Uterus (tissue), 2 donors: ENCODE results near the gene PAQR8.

Experiments used
- CTCF ChIP-seq, 4 experiments: fragments of 200-600 bp in 2 of 4; fragments of 450-650 bp in 2 of 4; sonication (generic) in 2 of 4; IDR thresholded peaks; one replicate each; pipeline ENCODE4 v1.5.1; 2016 to 2019; ENCODE audit warnings: antibody characterized with exemption in 4 of 4, mild to moderate bottlenecking in 2 of 4, moderate library complexity in 1 of 4
- POLR2A ChIP-seq, 2 donors: fragments of 450-650 bp; IDR thresholded peaks; one replicate each; pipeline ENCODE4 v1.6.1; 2016; ENCODE audit warnings: antibody characterized with exemption in 2 of 2, mild to moderate bottlenecking in 1 of 2, moderate library complexity in 1 of 2

- TF ChIP-seq CTCF (IDR thresholded peaks at IDR 0.05) (no peak), POLR2A (IDR thresholded peaks at IDR 0.05) (no peak)
Observed at GRCh38 chr6:52324189-52324588, 37.8 kb upstream of the PAQR8 start.
